HEK293 (cell line): ENCODE results near the gene FCGBP.
"Not testable (repeated sequence)": the region's sequence is repeated elsewhere in the genome, so short reads cannot be mapped to it uniquely, and the experiment has no call there.

Experiments
- CTCF ChIA-PET: fragments of 350-600 bp; formaldehyde crosslinking; extraction: SDS; loops from one replicate; lab custom pipeline; 2021; ENCODE audit warnings: antibody characterized with exemption; lab: Yijun Ruan, JAX
- POLR2A ChIA-PET: fragments of 300-600 bp; formaldehyde crosslinking; extraction: SDS; loops from one replicate; lab custom pipeline; 2020; ENCODE audit warnings: antibody characterized with exemption, inconsistent platforms; lab: Yijun Ruan, JAX
- H3K27ac ChIP-seq: fragments of 200-500 bp; sonication (Bioruptor generic); 2 replicates; pipeline ENCODE4 v1.5.1; 2014; ENCODE audit warnings: low read depth, low read length, control low read depth, inconsistent platforms; ENCODE audit errors: extremely low read depth
- H3K36me3 ChIP-seq, 2 experiments: fragments of 200-500 bp in 1 of 2; sonication (Bioruptor generic) in 1 of 2; 1 replicate in 1 of 2; 2 replicates in 1 of 2; pipeline ENCODE4 v1.5.1; 2014 to 2017; ENCODE audit warnings: inconsistent platforms in 2 of 2, low read length in 2 of 2; ENCODE audit not compliant: control insufficient read depth in 2 of 2, insufficient read depth in 1 of 2
- H3K4me1 ChIP-seq: fragments of 200-500 bp; sonication (Bioruptor generic); 2 replicates; pipeline ENCODE4 v1.5.1; 2014; ENCODE audit warnings: mild to moderate bottlenecking, low read length, inconsistent platforms; ENCODE audit not compliant: control insufficient read depth, insufficient read depth
- H3K4me3 ChIP-seq: 2 replicates; pipeline ENCODE4 v1.5.1; 2011; ENCODE audit warnings: low read depth, mild to moderate bottlenecking, control low read depth, low read length, moderate library complexity
- H3K9me3 ChIP-seq: fragments of 200-500 bp; sonication (Bioruptor generic); 2 replicates; pipeline ENCODE4 v1.5.1; 2014; ENCODE audit warnings: low read depth, low read length, inconsistent platforms; ENCODE audit not compliant: control insufficient read depth, insufficient read depth
- BCL11A ChIP-seq: fragments of 450-650 bp; formaldehyde crosslinking; IDR thresholded peaks from 2 replicates; pipeline ENCODE4 v1.5.1; 2016; ENCODE audit warnings: low read depth, missing biosample characterization, missing genetic modification characterization
- INSM2 ChIP-seq: fragments of 450-650 bp; formaldehyde crosslinking; IDR thresholded peaks from 2 replicates; pipeline ENCODE4 v1.5.1; 2016; ENCODE audit warnings: missing biosample characterization, missing genetic modification characterization
- ZFP69B ChIP-seq: fragments of 450-650 bp; formaldehyde crosslinking; IDR thresholded peaks from 2 replicates; pipeline ENCODE4 v1.5.1; 2016; ENCODE audit warnings: missing biosample characterization, missing genetic modification characterization
- ZNF133 ChIP-seq: fragments of 450-650 bp; formaldehyde crosslinking; IDR thresholded peaks from 2 replicates; pipeline ENCODE4 v1.5.1; 2016; ENCODE audit warnings: missing biosample characterization, missing genetic modification characterization
- ZNF16 ChIP-seq: fragments of 450-650 bp; formaldehyde crosslinking; IDR thresholded peaks from 2 replicates; pipeline ENCODE4 v1.5.1; 2016; ENCODE audit warnings: low read depth, missing biosample characterization, missing genetic modification characterization
- ZNF645 ChIP-seq: fragments of 450-650 bp; formaldehyde crosslinking; IDR thresholded peaks from 2 replicates; pipeline ENCODE4; 2016; ENCODE audit warnings: missing biosample characterization, missing genetic modification characterization
- ZNF843 ChIP-seq: fragments of 450-650 bp; formaldehyde crosslinking; IDR thresholded peaks from 2 replicates; pipeline ENCODE4 v1.5.1; 2016; ENCODE audit warnings: missing biosample characterization, missing genetic modification characterization

FCGBP gene

GRCh38 chr19:39906283-39906682 is 28.2 kb downstream of the FCGBP start (continued):
- TF ChIP-seq ZNF843 (tag by site-specific recombination), result no peak
- no peak for TF ChIP-seq ZNF645 (tag by site-specific recombination)
- TF ChIP-seq BCL11A (tag by site-specific recombination), result no peak
- no peak for TF ChIP-seq ZNF16 (tag by site-specific recombination)
- TF ChIP-seq ZNF133 (tag by site-specific recombination), result no peak
- TF ChIP-seq INSM2 (tag by site-specific recombination), result no peak
- no peak for TF ChIP-seq ZFP69B (tag by site-specific recombination)

- H3K4me3 ChIP-seq, CTCF ChIA-PET, POLR2A ChIA-PET, H3K27ac ChIP-seq, H3K4me1 ChIP-seq, H3K9me3 ChIP-seq, H3K36me3 ChIP-seq: not testable (repeated sequence)
These were observed 30.8 kb downstream of the FCGBP start for GRCh38 chr19:39903486-39904091.

- CTCF ChIA-PET, result not testable (repeated sequence)
These were observed 32.1 kb downstream of the FCGBP start for GRCh38 chr19:39902326-39902725.

GRCh38 chr19:39901681-39902080 is 32.8 kb downstream of the FCGBP start:
- H3K27ac ChIP-seq, CTCF ChIA-PET, H3K9me3 ChIP-seq, H3K36me3 ChIP-seq, H3K4me3 ChIP-seq, H3K4me1 ChIP-seq, POLR2A ChIA-PET: not testable (repeated sequence)

More at GRCh38 chr19:39902326-39902725, 32.1 kb downstream of the FCGBP start:
- H3K36me3 ChIP-seq, H3K4me3 ChIP-seq, H3K9me3 ChIP-seq, H3K27ac ChIP-seq, H3K4me1 ChIP-seq, POLR2A ChIA-PET: not testable (repeated sequence)

- H3K27ac ChIP-seq, CTCF ChIA-PET, POLR2A ChIA-PET, H3K4me1 ChIP-seq, H3K9me3 ChIP-seq, H3K36me3 ChIP-seq, H3K4me3 ChIP-seq: not testable (repeated sequence)
These were observed 35.6 kb downstream of the FCGBP start for GRCh38 chr19:39898858-39899257.

GRCh38 chr19:39897511-39898245 is 36.8 kb downstream of the FCGBP start:
- H3K4me1 ChIP-seq, H3K4me3 ChIP-seq, H3K27ac ChIP-seq, POLR2A ChIA-PET, H3K9me3 ChIP-seq, H3K36me3 ChIP-seq: not testable (repeated sequence)
- CTCF ChIA-PET, result interaction anchor here (0.5 kb wide), 1 partner anchor 27 kb away, joined by 4 read pairs; no protein-coding TSS in a partner anchor

GRCh38 chr19:39895096-39895495 is 39.3 kb downstream of the FCGBP start:
- H3K9me3 ChIP-seq, H3K27ac ChIP-seq, H3K4me3 ChIP-seq, POLR2A ChIA-PET, H3K4me1 ChIP-seq, H3K36me3 ChIP-seq: not testable (repeated sequence)
- CTCF ChIA-PET, result interaction anchor here (0.6 kb wide), 1 partner anchor 385 kb away, joined by 3 read pairs; no protein-coding TSS in a partner anchor

- POLR2A ChIA-PET, H3K4me1 ChIP-seq, H3K9me3 ChIP-seq, H3K27ac ChIP-seq, H3K36me3 ChIP-seq, H3K4me3 ChIP-seq: not testable (repeated sequence)
- CTCF ChIA-PET, result interaction anchor here (1.2 to 1.4 kb wide), 2 partner anchors 16 to 77 kb away, joined by 3 to 9 read pairs; partner anchors contain the start of gene PSMC4
These were observed 40.2 kb downstream of the FCGBP start for GRCh38 chr19:39894236-39894606.
